HG03175 (cell line): ENCODE data around the gene FAM120AOS.
"Not testable (repeated sequence)": the region's sequence is repeated elsewhere in the genome, so short reads cannot be mapped to it uniquely, and the experiment has no call there.

Experiments used
- ATAC-seq: cut with Tn5 transposase; IDR thresholded peaks from one replicate; pipeline ENCODE4 v1.9.1; 2021; ENCODE audit warnings: mild to moderate bottlenecking, moderate library complexity; ENCODE audit not compliant: unreplicated experiment

The FAM120AOS gene

DNA sequence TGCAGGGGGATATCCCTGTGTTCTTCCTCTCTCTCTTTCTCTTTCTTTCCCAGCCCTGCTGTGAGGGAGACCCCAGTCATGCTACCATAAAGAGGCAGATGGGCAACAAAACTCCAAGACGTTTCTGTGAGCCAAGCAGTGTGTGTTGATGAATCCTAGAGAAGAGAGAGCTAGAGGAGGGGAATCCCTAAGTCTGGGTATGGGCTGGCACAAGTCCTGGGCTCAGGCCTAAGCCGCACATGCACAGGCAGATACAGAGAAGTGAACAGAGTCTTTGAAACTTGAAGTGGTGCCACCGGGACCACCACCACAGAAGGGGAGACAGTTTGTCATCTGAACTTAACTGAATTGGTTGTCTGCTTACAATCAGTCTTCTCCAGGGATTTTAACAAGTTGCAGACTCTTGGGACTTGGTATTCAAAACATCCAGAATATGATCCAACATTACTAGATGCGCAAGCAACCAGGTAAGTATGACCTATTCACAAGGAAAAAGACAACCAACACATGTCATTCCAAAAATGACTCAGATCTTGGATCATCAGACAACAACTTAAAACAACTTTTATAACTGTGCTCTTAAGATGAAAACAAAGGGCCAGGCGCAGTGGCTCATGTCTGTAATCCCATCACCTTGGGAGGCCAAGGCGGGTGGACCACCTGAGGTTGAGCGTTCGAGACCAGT, 12.3 kb downstream of the FAM120AOS start:
- ATAC-seq, result no peak

DNA sequence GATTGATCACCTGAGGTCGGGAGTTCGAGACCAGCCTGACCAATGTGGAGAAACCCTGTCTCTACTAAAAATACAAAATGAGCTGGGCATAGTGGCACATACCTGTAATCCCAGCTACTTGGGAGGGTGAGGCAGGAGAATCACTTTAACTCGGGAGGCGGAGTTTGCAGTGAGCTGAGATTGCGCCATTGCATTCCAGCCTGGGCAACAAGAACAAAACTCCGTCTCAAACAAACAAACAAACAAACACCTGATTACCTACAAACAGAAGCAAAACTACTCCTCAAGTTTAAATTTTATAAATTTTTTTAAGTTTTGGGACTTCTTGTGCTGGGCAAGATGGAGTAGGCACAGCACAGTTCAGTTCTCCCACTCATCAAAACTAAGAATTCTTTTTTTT, 14.1 kb downstream of the FAM120AOS start:
- not testable (repeated sequence) for ATAC-seq

DNA sequence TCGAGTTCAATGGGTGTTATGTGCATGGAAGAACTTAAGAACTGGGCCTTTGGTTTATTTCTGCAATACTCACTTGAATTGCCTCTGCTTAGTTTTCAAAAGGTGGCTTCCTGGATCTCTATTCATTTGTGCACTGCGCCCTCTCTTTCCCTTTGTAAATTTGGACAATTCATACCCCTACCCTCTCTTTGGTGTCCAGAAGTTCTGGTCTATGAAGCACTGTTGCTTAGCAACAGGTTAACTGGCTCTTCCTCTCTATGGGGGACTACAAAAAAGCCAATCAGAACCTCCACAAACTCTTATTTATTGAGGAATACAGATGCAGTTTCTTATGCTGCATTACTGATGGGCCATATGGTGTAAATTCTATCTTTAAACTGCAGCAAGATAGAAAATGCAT, 15.4 kb downstream of the FAM120AOS start:
- no peak for ATAC-seq

DNA sequence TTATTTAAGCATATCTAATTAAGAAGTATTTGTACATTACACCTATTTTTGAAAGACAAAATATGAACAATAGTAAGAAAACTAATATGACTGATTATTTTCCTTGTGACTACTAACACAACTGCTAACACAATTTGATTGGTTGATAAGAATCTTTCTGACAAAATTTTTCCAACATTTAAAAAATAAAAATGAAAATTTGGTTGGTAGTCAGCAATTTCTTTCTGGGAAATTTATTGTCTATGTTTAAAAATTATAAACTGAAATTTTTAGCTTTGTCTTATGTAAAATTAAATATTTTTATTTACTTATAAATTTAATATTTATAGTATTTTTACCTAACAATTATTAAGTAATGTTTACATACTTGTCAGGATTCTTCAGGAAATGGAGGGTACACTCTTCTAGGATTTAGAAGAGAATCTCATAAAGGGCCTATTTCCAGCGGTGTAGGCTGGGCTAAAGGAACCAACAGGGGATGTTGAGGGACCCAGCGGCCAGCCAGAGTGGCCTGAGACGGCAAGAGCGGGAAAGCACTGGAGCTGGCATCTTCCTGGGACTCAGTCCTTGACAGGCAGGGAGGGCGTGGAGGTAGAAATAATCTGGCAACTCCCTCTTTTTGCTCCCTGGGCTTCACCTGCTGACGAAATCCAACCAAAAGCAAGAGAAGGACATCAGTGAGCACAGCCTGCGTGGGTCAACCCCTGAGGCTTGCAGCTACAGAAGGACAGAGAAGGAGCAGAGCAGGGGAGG, 16.6 kb downstream of the FAM120AOS start:
- no peak for ATAC-seq

DNA sequence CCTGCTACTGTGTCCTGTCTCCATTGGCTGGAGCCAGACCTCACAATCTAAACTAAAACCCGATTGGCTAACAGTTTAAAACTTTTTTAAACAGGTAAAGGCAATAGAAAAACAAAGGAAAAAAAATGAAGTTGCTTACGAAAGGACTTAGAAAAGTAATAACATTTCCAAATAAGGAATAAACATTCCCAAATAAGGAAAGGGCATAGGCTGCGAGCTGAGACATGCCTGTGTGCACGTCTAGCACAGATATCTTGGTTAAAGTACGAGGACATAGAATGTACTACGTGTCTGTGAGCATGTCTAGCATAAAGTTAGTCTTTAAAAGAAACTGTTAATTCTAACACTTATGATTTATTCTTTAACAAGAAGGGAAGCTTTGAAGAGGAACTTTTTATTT, 17.2 kb downstream of the FAM120AOS start:
- ATAC-seq, result no peak

DNA sequence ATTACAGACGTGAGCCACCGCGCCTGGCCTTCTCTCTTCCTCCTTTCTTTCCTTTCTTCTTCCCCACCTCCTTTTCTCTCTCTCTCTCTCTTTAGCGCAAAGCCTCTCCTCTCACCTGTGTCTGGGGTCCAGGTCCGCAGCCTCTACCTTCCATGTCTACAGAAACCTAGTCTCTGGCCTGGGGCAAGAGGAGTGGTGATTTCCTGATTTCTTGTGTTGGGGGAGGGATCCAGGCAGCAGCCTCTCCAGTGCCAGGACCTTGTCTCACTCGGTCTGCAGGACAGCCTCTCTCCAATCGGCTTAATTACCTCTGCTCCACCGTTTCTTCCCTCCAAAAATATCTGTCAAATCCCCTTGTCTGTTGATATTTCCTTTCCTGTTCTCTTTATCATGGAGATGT, 18.0 kb downstream of the FAM120AOS start:
- ATAC-seq, result no peak

DNA sequence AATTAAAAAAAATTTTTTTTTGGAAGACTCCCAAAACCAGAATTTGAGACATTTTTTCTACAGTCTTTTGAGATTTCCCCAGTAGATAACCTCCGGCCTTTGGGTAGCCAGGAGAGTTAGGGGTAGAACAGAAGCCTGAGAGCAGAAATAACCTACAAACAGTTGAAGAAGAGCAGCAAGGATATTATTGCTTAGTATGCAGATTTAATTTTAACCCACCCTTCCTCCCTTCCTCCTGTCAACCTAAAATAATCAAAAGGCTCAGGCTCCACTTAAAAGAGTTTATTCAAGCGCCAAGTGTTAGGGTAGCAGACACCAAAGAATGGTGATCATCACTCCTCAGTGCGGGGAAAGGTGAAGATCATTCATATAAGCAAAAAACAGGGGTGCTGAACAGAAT, 19.3 kb downstream of the FAM120AOS start:
- ATAC-seq, result no peak

DNA sequence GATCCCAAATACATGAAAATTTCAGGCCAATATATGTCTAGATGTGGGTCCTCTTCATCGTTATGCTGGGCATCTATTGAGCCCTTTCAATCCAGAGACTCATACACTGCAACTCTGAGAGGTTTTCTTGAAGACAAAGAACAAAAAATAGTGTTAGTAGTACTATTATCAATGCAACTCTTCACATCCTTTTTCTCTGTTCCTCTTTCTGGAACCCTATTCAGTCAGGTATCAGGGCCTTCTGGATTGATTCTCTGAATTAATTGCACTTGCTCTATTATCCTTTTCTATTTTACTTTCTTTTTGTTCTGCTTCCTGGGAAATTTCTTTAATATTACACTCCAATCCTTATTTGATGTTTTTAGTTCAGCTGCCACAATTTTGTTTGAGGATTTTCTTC, 20.4 kb downstream of the FAM120AOS start:
- ATAC-seq, result no peak

DNA sequence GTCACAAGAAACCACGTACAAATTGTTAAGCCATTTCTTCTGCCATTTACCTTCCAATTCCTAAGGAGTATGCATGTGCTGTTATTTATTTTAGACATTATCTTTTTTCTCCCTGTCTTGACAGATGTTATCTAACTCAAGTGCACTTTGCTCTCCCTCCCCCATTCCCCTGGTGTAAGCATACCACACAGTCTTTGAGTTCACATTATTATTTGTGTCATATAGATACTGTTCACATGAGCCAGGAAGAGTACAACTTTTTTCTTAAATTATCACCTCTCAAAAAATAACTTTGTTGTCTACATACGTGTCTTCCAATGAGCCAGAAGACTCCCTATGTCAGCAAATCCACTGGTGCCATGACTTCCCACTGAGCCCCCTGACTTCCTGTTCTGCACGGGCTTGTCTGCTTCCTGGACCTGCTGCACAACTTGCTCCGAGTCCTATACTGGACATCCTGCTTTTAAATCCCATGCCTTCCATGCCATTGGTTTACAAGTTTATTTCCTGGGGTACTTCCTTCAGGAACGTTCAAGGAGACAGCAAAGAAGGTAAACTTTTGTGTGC, 21.8 kb downstream of the FAM120AOS start:
- ATAC-seq, result no peak

DNA sequence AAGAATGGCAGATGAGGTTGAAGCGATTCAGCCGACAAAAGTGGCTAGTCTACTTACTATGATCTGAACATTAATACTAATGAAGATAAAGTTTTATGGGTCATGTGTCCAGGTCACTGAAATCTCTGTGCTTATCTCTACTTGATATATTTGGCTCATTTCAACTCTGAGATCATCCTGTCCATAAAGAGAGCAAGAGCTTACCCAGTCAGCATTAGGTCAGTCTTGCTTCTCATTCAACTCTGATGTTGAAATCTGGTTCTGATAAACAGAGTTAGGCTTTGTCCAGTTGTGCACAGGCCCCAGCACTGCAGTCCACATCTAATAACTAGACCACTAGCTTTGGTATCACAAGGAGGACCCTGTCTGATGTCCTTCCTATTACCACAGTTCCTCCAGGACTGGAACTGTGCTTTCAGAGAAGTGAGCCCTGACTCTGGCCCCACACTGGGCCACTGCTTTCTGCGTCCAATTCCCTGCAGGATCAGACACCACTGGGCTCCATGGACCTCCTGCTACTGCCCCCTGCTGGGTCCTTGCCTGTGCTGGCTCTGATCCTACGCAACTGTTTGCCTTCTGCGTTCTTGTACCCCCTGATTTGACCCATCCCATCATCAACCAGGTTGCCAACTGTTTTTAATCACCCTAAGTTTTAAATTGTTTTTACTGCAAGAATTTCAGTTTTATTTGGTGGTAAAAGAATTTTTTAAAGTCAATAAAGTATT, 25.6 kb downstream of the FAM120AOS start:
- ATAC-seq, result no peak

DNA sequence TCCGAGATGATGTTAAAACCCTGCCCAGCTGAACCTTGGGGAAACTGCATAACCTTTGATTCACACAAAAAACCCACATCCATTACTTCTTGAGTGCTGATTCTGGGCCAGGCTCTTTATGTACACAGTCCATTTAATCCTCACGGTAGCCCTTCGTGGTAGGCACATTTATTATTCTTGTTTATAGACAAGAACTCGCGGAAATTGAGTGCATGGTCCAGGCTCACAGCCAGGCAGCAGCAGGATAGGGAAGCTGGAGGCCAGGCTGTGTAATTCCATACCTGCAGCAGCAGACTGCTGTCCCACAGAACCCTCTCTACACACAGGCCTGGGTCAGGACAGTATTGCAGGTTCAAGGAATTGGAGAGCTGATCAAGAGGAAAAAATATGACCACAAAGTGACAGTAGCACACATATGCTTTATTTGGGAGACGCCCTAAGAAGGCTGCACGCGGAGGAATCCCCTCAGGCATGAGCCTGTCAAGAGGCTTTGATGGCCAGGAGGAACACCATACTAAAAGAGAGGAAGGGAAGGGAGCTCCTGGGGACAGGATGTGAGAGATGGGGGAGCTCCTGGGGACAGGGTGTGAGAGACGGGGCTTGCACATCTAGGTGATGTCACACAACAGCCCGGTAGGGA, 30.3 kb downstream of the FAM120AOS start:
- ATAC-seq, result no peak

DNA sequence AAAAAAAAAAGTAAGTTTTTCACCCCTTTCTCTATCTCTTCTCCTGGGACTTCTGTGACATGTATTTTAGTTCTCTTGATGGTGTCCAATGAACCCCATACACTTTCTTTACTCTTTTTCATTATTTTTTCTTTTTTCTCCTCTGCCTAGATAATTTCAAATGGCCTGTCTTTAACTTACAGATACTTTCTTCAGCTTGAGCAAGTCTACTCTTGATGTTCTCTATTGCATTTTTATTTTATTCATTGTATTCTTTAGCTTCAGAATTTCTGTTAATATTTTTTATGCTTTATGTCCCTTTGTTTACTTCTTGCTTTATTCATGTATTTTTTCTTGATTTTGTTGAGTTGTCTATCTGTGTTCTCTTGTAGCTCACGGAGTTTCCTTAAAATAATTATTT, 34.4 kb downstream of the FAM120AOS start:
- no peak for ATAC-seq

DNA sequence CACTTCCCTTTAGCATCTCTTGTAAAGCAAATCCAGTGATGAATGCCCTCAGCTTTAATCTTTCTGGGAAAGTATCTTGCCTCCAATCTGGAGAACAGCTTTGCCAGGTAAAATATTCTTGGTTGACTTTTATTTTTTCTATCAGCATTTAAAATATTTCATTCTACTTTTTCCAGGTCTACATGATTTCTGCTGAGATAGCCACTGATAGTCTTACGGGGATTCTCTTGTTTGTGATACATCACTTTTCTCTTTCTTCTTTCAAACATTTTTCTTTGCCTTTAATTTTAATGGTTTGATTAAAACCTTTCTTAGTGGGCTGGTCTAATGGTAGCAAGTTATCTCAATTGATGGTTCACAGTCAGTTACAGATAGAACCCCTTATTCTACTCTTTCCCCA, 35.8 kb downstream of the FAM120AOS start:
- no peak for ATAC-seq

DNA sequence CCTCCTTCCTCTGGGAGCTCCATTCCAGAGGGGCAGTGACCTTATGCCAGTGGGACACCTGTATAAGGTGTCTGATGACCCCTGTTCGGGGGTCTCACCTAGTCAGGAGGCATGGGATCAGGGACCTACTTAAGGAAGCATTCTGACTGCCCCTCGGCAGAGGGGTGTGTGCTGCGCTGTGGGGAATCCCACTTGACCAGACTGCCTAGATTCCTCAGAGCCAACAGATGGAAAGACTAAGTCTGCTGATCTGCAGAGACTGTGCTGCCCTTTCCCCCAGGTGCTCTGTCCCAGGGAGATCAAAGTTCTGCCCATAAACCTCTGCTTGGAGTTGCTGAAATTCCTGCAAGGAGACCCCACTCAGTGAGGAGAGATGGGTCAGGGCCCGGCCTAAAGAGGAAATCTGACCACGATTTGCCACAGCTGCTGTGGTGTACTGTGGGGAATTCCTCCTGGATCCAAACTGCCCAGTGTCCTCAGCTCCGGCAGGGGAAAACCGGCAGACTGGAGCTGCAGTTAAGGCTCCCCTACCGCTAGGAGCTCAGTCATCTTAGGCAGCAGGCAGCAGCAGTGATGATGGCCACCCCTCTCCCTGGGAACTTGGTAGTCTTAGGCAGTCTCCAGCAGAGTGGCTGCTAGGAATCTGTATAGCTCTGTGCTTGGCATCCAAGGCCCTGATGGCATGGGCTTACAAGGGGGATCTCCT, 36.7 kb downstream of the FAM120AOS start:
- no peak for ATAC-seq

DNA sequence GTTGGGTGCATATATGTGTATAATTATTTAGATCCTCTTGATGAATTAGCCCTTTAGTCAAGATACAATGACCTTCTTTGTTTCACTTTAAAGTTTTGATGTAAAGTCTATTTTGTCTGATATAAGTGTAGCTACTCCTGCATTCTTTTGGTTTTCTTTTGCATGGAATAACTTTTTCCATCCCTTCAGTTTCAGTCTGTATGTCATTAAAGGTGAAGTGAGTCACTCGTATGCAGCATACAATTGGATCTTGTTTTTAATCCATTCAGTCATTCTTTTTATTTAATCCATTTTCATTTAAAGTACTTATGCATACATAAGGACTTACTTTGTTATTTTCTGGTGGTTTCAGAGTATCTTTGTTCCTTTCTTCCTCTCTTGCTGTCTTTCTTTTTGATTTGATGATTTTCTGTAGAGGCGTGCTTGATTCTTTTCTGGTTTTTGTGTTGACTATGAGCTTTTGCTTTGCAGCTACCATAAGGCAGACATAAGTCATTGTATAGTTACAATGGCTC, 38.1 kb downstream of the FAM120AOS start:
- ATAC-seq, result no peak

DNA sequence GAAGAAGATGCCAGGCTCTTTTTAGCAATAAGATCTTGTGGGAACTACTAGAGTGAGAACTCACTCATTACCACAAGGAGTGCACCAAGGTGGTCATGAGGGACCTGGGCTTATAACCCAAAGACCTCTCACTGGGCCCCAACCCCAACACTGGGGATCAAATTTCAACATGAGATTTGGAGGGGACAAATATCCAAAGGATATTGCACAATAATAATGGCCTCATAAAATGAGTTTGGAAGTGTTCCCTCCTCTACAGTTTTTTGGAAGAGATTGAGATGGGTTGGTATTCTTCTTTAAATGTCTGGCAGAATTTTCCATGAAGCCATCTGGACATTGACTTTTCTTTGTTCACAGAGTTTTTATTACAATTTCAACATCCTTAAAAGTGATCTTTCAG, 39.9 kb downstream of the FAM120AOS start:
- no peak for ATAC-seq

DNA sequence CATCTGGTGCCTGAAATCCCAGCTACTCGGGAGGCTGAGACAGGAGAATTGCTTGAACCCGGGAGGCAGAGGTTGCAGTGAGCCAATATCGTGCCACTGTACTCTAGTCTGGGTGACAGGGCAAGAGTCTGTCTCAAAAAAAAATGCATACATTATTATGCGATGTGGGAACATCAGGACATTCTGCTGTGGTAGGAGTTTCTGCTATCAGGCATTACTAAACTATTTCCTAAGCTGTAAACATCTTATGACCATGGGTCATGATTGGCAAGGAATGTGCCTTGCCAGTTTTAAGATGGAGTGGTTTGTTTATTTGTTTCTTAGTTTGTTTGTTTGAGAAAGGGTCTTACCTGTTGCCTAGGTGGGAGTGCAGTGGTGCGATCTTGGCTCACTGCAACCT, 47.0 kb downstream of the FAM120AOS start:
- ATAC-seq, result no peak

DNA sequence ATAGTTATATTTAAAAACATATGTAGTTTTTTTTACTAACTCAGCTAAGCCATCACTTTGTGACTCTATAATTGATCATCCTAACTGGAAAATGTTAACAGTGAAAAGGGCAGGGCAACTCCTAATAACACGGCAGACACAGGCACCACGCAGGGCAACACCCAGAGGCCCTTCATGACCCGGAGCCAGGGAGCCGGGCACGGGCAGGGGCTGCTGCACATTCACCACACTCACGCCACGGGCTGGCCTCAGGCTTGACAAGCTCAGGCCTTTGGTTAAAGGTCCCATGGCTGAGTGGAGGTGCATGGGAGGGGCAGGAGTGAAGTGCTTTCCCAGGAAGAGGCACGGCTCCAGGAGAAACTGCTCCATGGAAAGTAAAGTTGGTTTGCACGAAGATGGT, 54.9 kb downstream of the FAM120AOS start:
- ATAC-seq, result no peak

DNA sequence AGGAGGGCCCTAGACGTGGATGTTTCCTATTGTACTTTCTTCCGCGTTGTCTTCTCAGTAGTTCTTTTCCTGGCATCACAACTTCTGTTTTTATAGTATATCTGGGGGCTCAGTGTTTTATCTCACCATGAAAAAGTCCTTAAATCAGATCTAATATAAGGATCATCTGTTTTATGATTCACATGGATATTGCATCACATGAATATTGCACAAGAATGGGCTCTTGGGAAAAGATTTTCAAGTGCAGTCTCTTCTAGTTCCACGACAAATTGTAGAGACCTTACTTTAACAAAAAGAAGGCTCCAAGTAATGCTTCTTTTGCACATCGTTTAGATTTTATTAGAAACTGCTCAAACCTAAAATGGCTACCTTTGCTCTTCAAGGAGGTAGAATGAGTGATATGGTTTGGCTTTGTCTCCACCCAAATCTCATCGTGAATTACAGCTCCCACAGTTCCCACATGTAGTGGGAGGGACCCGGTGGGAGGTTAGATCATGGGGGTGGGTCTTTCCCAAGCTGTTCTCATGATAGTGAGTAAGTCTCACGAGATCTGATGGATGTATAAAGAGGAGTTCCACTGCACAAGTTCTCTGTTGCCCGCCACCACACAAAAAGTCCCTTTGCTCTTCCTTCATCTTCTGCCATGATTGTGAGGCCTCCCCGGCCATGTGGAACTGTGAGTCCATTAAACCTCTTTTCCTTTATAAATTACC, 55.6 kb downstream of the FAM120AOS start:
- no peak for ATAC-seq
